ENCODE measurements around the gene WDFY3. TPM values are rescaled to one million over a fixed set of nuclear protein-coding genes. Genes with fewer than 3 reads are reported as not detected.

WDFY3 gene
- total and polyA plus RNA-seq, 10 donors, result 1.6 to 208 (median 127) TPM

- TF ChIP-seq POLR2AphosphoS5 (IDR thresholded peaks at IDR 0.05) (no peak), POLR2A (IDR thresholded peaks at IDR 0.05) (no peak)
- TF ChIP-seq, protein P1, sequence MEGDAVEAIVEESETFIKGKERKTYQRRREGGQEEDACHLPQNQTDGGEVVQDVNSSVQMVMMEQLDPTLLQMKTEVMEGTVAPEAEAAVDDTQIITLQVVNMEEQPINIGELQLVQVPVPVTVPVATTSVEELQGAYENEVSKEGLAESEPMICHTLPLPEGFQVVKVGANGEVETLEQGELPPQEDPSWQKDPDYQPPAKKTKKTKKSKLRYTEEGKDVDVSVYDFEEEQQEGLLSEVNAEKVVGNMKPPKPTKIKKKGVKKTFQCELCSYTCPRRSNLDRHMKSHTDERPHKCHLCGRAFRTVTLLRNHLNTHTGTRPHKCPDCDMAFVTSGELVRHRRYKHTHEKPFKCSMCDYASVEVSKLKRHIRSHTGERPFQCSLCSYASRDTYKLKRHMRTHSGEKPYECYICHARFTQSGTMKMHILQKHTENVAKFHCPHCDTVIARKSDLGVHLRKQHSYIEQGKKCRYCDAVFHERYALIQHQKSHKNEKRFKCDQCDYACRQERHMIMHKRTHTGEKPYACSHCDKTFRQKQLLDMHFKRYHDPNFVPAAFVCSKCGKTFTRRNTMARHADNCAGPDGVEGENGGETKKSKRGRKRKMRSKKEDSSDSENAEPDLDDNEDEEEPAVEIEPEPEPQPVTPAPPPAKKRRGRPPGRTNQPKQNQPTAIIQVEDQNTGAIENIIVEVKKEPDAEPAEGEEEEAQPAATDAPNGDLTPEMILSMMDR (IDR thresholded peaks at IDR 0.05 in 8 of 11, conservative IDR thresholded peaks at IDR 0.05 in 3 of 11), result no peak
- Histone ChIP-seq H3K36me3 (peaks cover 0 to 33% (median 0%) of the 10 kb centered on the region in 6 donors), H3K4me3 (no peak overlapping the region), H3K9me3 (no peaks in the 10 kb centered on the region), H3K27ac (no peak overlapping the region), H3K4me1 (peaks cover 0 to 6% (median 0%) of the 10 kb centered on the region in 6 donors), H3K27me3 (replicated peaks in 1 of 7) (no peaks in the 10 kb centered on the region)
- WGBS, 5 donors, result 86 to 97% (median 93%) methylated on average over 3 of the region's 3 CpGs
- no peak for DNase-seq
- intact Hi-C loops (cut with DNase I; ENCODE audit: low total_unique reads), result no loop called here
Measured at GRCh38 chr4:84899616-84900015, 66.9 kb downstream of the WDFY3 start.

DNA sequence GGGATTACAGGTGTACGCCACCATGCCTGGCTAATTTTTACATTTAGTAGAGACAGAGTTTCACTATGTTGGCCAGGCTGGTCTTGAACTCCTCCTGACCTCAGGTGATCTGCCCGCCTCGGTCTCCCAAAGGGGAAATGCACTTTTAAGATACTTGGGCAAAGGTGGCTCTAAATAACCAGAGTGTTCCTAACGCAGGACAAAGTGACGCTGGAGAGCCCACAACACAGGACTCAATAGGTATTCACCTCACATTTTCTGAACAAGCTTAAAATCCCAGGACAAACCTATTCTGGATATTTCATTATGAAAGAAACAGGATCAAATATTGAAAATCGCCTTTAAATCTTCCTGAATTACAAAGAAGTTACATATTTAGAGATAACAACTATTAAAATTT, 69.0 kb downstream of the WDFY3 start:
- no peak for DNase-seq
- Histone ChIP-seq H3K4me3 (no peak overlapping the region), H3K4me1 (no peaks in the 10 kb centered on the region), H3K27me3 (replicated peaks in 1 of 7) (no peaks in the 10 kb centered on the region), H3K9me3 (no peaks in the 10 kb centered on the region), H3K27ac (no peak overlapping the region), H3K36me3 (peaks cover 0 to 40% (median 0%) of the 10 kb centered on the region in 6 donors)
- intact Hi-C loops (cut with DNase I; ENCODE audit: low total_unique reads), result no loop called here
- 92 to 97% (median 95%) methylated on average over 6 of the region's 6 CpGs for WGBS, 5 donors
- TF ChIP-seq, protein P1 (IDR thresholded peaks at IDR 0.05 in 8 of 11, conservative IDR thresholded peaks at IDR 0.05 in 3 of 11), result no peak
- TF ChIP-seq POLR2AphosphoS5 (IDR thresholded peaks at IDR 0.05) (no peak), POLR2A (IDR thresholded peaks at IDR 0.05) (no peak)

GRCh38 chr4:84895283-84895682, 71.2 kb downstream of the WDFY3 start:
- no peak overlapping the region for H3K4me3 ChIP-seq
- no peak for TF ChIP-seq POLR2AphosphoS5 (IDR thresholded peaks at IDR 0.05)
- TF ChIP-seq, protein P1 (IDR thresholded peaks at IDR 0.05 in 8 of 11, conservative IDR thresholded peaks at IDR 0.05 in 3 of 11), result no peak
- TF ChIP-seq POLR2A (IDR thresholded peaks at IDR 0.05), result no peak
- H3K4me1 ChIP-seq, result no peaks in the 10 kb centered on the region
- no peaks in the 10 kb centered on the region for H3K27me3 ChIP-seq (replicated peaks in 1 of 7)
- intact Hi-C loops (cut with DNase I; ENCODE audit: low total_unique reads), result no loop called here
- DNase-seq, result no peak
- peaks cover 0 to 32% (median 0%) of the 10 kb centered on the region in 6 donors for H3K36me3 ChIP-seq
- no peaks in the 10 kb centered on the region for H3K9me3 ChIP-seq
- no peak overlapping the region for H3K27ac ChIP-seq
- whole genome bisulfite sequencing, 5 donors, result 88 to 98% (median 96%) methylated on average over 1 of the region's 1 CpG

GRCh38 chr4:84894621-84895020, 71.9 kb downstream of the WDFY3 start:
- Histone ChIP-seq H3K4me1 (no peaks in the 10 kb centered on the region), H3K4me3 (no peak overlapping the region), H3K27me3 (replicated peaks in 1 of 7) (no peaks in the 10 kb centered on the region), H3K9me3 (no peaks in the 10 kb centered on the region), H3K36me3 (peaks cover 0 to 30% (median 0%) of the 10 kb centered on the region in 6 donors), H3K27ac (no peak overlapping the region)
- no peak for DNase-seq
- WGBS, 5 donors, result 94 to 97% (median 95%) methylated on average over 10 of the region's 10 CpGs
- TF ChIP-seq POLR2A (IDR thresholded peaks at IDR 0.05), result no peak
- TF ChIP-seq, protein P1 (IDR thresholded peaks at IDR 0.05 in 8 of 11, conservative IDR thresholded peaks at IDR 0.05 in 3 of 11), result no peak
- no peak for TF ChIP-seq POLR2AphosphoS5 (IDR thresholded peaks at IDR 0.05)
- intact Hi-C loops (cut with DNase I; ENCODE audit: low total_unique reads), result no loop called here

Measured in spleen (tissue), 11 donors.